T-cell (primary cell): ENCODE results near the gene FBRSL1. TPM values are rescaled to one million over a fixed set of nuclear protein-coding genes. Genes with fewer than 3 reads are reported as not detected.
A peak's percentile ranks its signal among the peaks of the same experiment; 100 is the strongest.

Experiments used
- ATAC-seq, 4 experiments: fragments of 200-7000 bp in 3 of 4; fragments of 150-1000 bp in 1 of 4; cut with Tn5 transposase; replicated peaks in 1 of 4; 1 replicate in 3 of 4; 2 replicates in 1 of 4; pipeline ENCODE4 v1.10.0; 2021; ENCODE audit warnings: moderate library complexity in 3 of 4, mild to moderate bottlenecking in 2 of 4, moderate number of reproducible peaks in 1 of 4
- CTCF ChIA-PET, 2 donors: fragments of 300-600 bp; sonication (Branson Sonifier 250); formaldehyde crosslinking; loops; one replicate each; lab custom pipeline; 2022; ENCODE audit warnings: antibody characterized with exemption in 2 of 2; lab: Charles Lee
- POLR2A ChIA-PET, 2 donors: fragments of 300-600 bp; sonication (Branson Sonifier 250); formaldehyde crosslinking; loops; one replicate each; lab custom pipeline; 2022; ENCODE audit warnings: antibody characterized with exemption in 2 of 2; lab: Charles Lee
- DNase-seq, 35 experiments: peaks; one replicate each; pipeline versions ENCODE4 v3.0.0 to v3.0.0-alpha.2; 2013 to 2023
- H3K27ac ChIP-seq: one replicate; pipeline ENCODE4 v1.5.1; 2013; ENCODE audit warnings: low read length
- H3K27me3 ChIP-seq, 2 experiments: replicated peaks in 1 of 2; 1 replicate in 1 of 2; 2 replicates in 1 of 2; pipeline versions ENCODE4 v1.6.1 to v1.7.0; 2013; ENCODE audit warnings: low read length in 1 of 2, mixed read lengths in 1 of 2; ENCODE audit not compliant: control insufficient read depth in 2 of 2, insufficient read depth in 2 of 2; ENCODE audit errors: extremely low read depth in 1 of 2
- H3K36me3 ChIP-seq, 2 donors: 1 replicate in 1 of 2; 2 replicates in 1 of 2; pipeline versions ENCODE4 v1.6.1 to v1.7.0; 2013; ENCODE audit warnings: low read length in 1 of 2; ENCODE audit not compliant: control insufficient read depth in 2 of 2, insufficient read depth in 1 of 2; ENCODE audit errors: extremely low read depth in 1 of 2
- H3K4me1 ChIP-seq, 2 experiments: 1 replicate in 1 of 2; 2 replicates in 1 of 2; pipeline versions ENCODE4 v1.6.1 to v1.7.0; 2013; ENCODE audit warnings: low read length in 2 of 2, mixed read lengths in 1 of 2; ENCODE audit not compliant: insufficient read depth in 2 of 2, control insufficient read depth in 1 of 2; ENCODE audit errors: extremely low read depth in 1 of 2
- H3K4me3 ChIP-seq, 2 donors: 1 replicate in 1 of 2; 2 replicates in 1 of 2; pipeline versions ENCODE4 v1.5.1 to v1.7.0; 2013; ENCODE audit warnings: mild to moderate bottlenecking in 2 of 2, low read length in 1 of 2, moderate library complexity in 1 of 2; ENCODE audit not compliant: control insufficient read depth in 1 of 2; ENCODE audit errors: extremely low read depth in 1 of 2
- H3K9me3 ChIP-seq: 2 replicates; pipeline ENCODE4 v1.7.0; 2013
- H3K27ac Mint-ChIP-seq, 2 donors: one replicate each; pipeline ENCODE4 v1.8.0; 2020 to 2021; ENCODE audit warnings: mild to moderate bottlenecking in 2 of 2, mixed read lengths in 2 of 2
- H3K27me3 Mint-ChIP-seq, 2 donors: one replicate each; pipeline ENCODE4 v1.8.0; 2021 to 2022; ENCODE audit warnings: mixed read lengths in 2 of 2
- H3K36me3 Mint-ChIP-seq: one replicate; pipeline ENCODE4 v1.8.0; 2021; ENCODE audit warnings: mixed read lengths
- H3K4me1 Mint-ChIP-seq, 3 donors: one replicate each; pipeline ENCODE4 v1.8.0; 2020 to 2022; ENCODE audit warnings: mixed read lengths in 3 of 3, mild to moderate bottlenecking in 1 of 3
- H3K4me3 Mint-ChIP-seq, 3 donors: one replicate each; pipeline ENCODE4 v1.8.0; 2020 to 2022; ENCODE audit warnings: mild to moderate bottlenecking in 3 of 3, mixed read lengths in 3 of 3, moderate library complexity in 3 of 3
- H3K9me3 Mint-ChIP-seq, 3 donors: one replicate each; pipeline ENCODE4 v1.8.0; 2020 to 2022; ENCODE audit warnings: mixed read lengths in 3 of 3
- WGBS: methylation state at CpG from one replicate; pipeline ENCODE4 v1.1.5; 2013; ENCODE audit warnings: missing lambda C conversion rate; ENCODE audit not compliant: insufficient coverage; 5-methylcytosine and 5-hydroxymethylcytosine counted together
- total RNA-seq, 35 experiments: library from RNA in 6 of 35; stranded (reverse) in 6 of 35; fragments of 120-200 nt in 1 of 35; gene quantifications; one replicate each; pipeline versions ENCODE4 v1.2.1 to v1.2.4 and lab custom pipeline; 2013 to 2026

FBRSL1 gene
- total RNA-seq, 5 donors from 2014 or later (not counting 1 experiment from before 2014, with no cell fraction given), result 82.1 to 114 (median 99.3) TPM

DNA sequence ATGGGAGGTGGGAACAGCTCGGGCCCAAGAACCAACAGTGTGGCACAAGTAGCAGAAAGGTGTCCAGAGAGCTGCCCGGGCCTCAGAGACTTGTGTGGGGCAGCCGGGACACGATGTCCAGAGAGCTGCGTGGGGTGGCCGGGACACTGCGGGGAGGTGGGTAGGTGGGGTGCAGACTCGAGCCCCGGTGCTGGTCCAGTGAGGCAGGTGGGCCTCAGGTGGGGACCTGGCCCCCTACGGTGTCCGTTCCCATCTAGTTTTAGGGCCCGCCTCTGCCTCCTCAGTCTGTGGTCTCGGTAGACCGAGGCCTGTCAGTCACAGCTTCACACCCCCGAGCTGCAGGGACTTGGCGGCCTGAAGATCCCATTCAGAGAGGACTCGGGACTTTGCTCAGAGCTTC is 6.3 kb upstream of the FBRSL1 start:
- H3K27me3 Mint-ChIP-seq, result peaks cover 0 to 2% of the 10 kb centered on the region in 2 donors
- DNase-seq, result no peak
- WGBS, result 89% methylated on average over 16 of the region's 17 CpGs

GRCh38 chr12:132484183-132484890 is 5.6 kb upstream of the FBRSL1 start:
- Histone ChIP-seq H3K4me3 (no peak overlapping the region), H3K36me3 (no peaks in the 10 kb centered on the region), H3K27ac (no peak overlapping the region), H3K27me3 (peaks cover 0 to 16% of the 10 kb centered on the region in 2 experiments), H3K4me1 (peaks cover 4 to 38% of the 10 kb centered on the region in 2 experiments), H3K9me3 (no peaks in the 10 kb centered on the region)
- 93% methylated on average over 17 of the region's 28 CpGs for WGBS
- peaks cover 0 to 2% of the 10 kb centered on the region in 2 donors for H3K27me3 Mint-ChIP-seq
- no peaks in the 10 kb centered on the region for H3K36me3 Mint-ChIP-seq
- H3K9me3 Mint-ChIP-seq, result no peaks in the 10 kb centered on the region
- peaks cover 36 to 51% (median 44%) of the 10 kb centered on the region in 3 donors for H3K4me1 Mint-ChIP-seq
- no peak for ATAC-seq
- H3K4me3 Mint-ChIP-seq, result no peak overlapping the region
- DNase-seq, result no peak
- H3K27ac Mint-ChIP-seq, result no peak overlapping the region
- ChIA-PET POLR2A (no interaction called here), CTCF (no interaction called here)

More for the DNA sequence above, 6.3 kb upstream of the FBRSL1 start:
- no peaks in the 10 kb centered on the region for H3K9me3 Mint-ChIP-seq
- H3K4me1 Mint-ChIP-seq, result peaks cover 33 to 47% (median 40%) of the 10 kb centered on the region in 3 donors
- ChIA-PET POLR2A (no interaction called here), CTCF (no interaction called here)
- Histone ChIP-seq H3K9me3 (no peaks in the 10 kb centered on the region), H3K4me3 (no peak overlapping the region), H3K27ac (no peak overlapping the region), H3K4me1 (peaks cover 4 to 36% of the 10 kb centered on the region in 2 experiments), H3K27me3 (peaks cover 0 to 23% of the 10 kb centered on the region in 2 experiments), H3K36me3 (no peaks in the 10 kb centered on the region)
- no peak overlapping the region for H3K27ac Mint-ChIP-seq
- no peak overlapping the region for H3K4me3 Mint-ChIP-seq
- ATAC-seq, result no peak
- no peaks in the 10 kb centered on the region for H3K36me3 Mint-ChIP-seq

DNA sequence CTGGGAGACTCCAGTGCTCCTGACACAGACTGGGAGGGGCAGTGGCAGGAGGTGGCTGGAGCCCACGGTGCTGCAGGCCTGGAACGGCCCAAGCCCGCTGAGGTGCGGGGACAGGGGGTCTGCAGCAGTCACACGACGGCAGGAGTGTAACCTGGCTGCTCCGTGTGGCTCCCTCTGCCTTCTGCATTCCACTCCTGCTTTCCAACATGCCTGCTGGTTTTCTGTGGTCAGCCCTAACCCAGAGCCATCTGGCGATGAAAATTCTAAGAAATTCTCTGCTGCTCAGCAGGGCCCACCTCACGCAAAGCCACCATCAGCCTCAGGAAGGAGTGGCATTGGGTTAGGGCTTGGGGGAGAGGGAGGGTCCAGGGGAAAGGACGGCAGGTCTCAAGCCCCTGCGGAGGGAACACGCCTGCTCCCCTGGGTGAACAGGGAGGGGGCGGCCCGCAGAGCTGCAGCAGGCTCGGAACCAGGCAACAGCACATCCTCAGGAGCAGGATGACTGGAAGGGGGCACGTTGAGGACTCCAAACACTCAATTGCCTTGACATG is 5.0 kb upstream of the FBRSL1 start:
- H3K27ac ChIP-seq, result no peak overlapping the region
- Mint-ChIP-seq H3K27me3 (peaks cover 0 to 2% of the 10 kb centered on the region in 2 donors), H3K4me1 (peaks cover 32 to 48% (median 40%) of the 10 kb centered on the region in 3 donors), H3K36me3 (no peaks in the 10 kb centered on the region), H3K9me3 (no peaks in the 10 kb centered on the region), H3K4me3 (no peak overlapping the region), H3K27ac (peak overlapping the region in 1 of 2 donors; percentile 7)
- peaks cover 0 to 11% of the 10 kb centered on the region in 2 experiments for H3K27me3 ChIP-seq
- ChIA-PET CTCF (no interaction called here), POLR2A (no interaction called here)
- peaks cover 4 to 38% of the 10 kb centered on the region in 2 experiments for H3K4me1 ChIP-seq
- H3K9me3 ChIP-seq, result no peaks in the 10 kb centered on the region
- H3K36me3 ChIP-seq, result no peaks in the 10 kb centered on the region
- DNase-seq (no peak), ATAC-seq (no peak)
- 88% methylated on average over 15 of the region's 16 CpGs for WGBS
- no peak overlapping the region for H3K4me3 ChIP-seq

GRCh38 chr12:132485619-132486018 is 4.3 kb upstream of the FBRSL1 start:
- no peak overlapping the region for H3K4me3 Mint-ChIP-seq
- H3K36me3 Mint-ChIP-seq, result no peaks in the 10 kb centered on the region
- 85% methylated on average over 6 of the region's 8 CpGs for WGBS
- peak overlapping the region; percentile 7 to 84 for H3K27ac Mint-ChIP-seq
- ChIA-PET CTCF (interaction anchor here in 1 of 2 donors (0.5 kb wide), 1 partner anchor 40 kb away, joined by 3 read pairs; no protein-coding TSS in a partner anchor), POLR2A (interaction anchor here in 1 of 2 donors (0.6 kb wide), 1 partner anchor 8 kb away, joined by 3 read pairs; no protein-coding TSS in a partner anchor)
- Histone ChIP-seq H3K27ac (no peak overlapping the region), H3K4me1 (peaks cover 4 to 35% of the 10 kb centered on the region in 2 experiments), H3K4me3 (no peak overlapping the region), H3K27me3 (peaks cover 0 to 6% of the 10 kb centered on the region in 2 experiments), H3K36me3 (no peaks in the 10 kb centered on the region), H3K9me3 (no peaks in the 10 kb centered on the region)
- DNase-seq, result no peak
- H3K27me3 Mint-ChIP-seq, result peaks cover 0 to 2% of the 10 kb centered on the region in 2 donors
- H3K4me1 Mint-ChIP-seq, result peaks cover 32 to 48% (median 40%) of the 10 kb centered on the region in 3 donors
- no peak for ATAC-seq
- H3K9me3 Mint-ChIP-seq, result no peaks in the 10 kb centered on the region

- no peaks in the 10 kb centered on the region for H3K9me3 Mint-ChIP-seq
- DNase-seq, result no peak
- peaks cover 0 to 2% of the 10 kb centered on the region in 2 donors for H3K27me3 Mint-ChIP-seq
- H3K4me3 Mint-ChIP-seq, result peak overlapping the region in 2 of 3 donors; percentile 4 to 37
- Histone ChIP-seq H3K4me1 (peaks cover 7 to 37% of the 10 kb centered on the region in 2 experiments), H3K36me3 (no peaks in the 10 kb centered on the region), H3K9me3 (no peaks in the 10 kb centered on the region), H3K4me3 (no peak overlapping the region), H3K27me3 (peaks cover 0 to 3% of the 10 kb centered on the region in 2 experiments), H3K27ac (no peak overlapping the region)
- no peak for ATAC-seq
- CTCF ChIA-PET, result interaction anchor here in 1 of 2 donors (0.5 to 0.7 kb wide), 2 partner anchors 41 to 72 kb away, joined by 3 to 4 read pairs; no protein-coding TSS in a partner anchor
- peaks cover 33 to 49% (median 41%) of the 10 kb centered on the region in 3 donors for H3K4me1 Mint-ChIP-seq
- peak overlapping the region; percentile 84 to 95 for H3K27ac Mint-ChIP-seq
- POLR2A ChIA-PET, result interaction anchor here in 1 of 2 donors (0.6 kb wide), 1 partner anchor 9 kb away, joined by 3 read pairs; no protein-coding TSS in a partner anchor
- WGBS, result 76% methylated on average over 8 of the region's 8 CpGs
- H3K36me3 Mint-ChIP-seq, result no peaks in the 10 kb centered on the region
These were observed 3.8 kb upstream of the FBRSL1 start for GRCh38 chr12:132486168-132486567.

GRCh38 chr12:132486576-132486975 is 3.4 kb upstream of the FBRSL1 start:
- no peak for DNase-seq
- POLR2A ChIA-PET, result no interaction called here
- CTCF ChIA-PET, result interaction anchor here in 1 of 2 donors (0.7 kb wide), 1 partner anchor 73 kb away, joined by 4 read pairs; no protein-coding TSS in a partner anchor

More at GRCh38 chr12:132486576-132486975, 3.4 kb upstream of the FBRSL1 start:
- Histone ChIP-seq H3K27ac (no peak overlapping the region), H3K36me3 (no peaks in the 10 kb centered on the region), H3K4me1 (peaks cover 10 to 41% of the 10 kb centered on the region in 2 experiments), H3K9me3 (no peaks in the 10 kb centered on the region), H3K4me3 (no peak overlapping the region), H3K27me3 (peaks cover 0 to 2% of the 10 kb centered on the region in 2 experiments)
- peak overlapping the region; percentile 87 to 95 for H3K27ac Mint-ChIP-seq
- H3K4me3 Mint-ChIP-seq, result peak overlapping the region in 1 of 3 donors; percentile 37
- H3K4me1 Mint-ChIP-seq, result peaks cover 34 to 49% (median 42%) of the 10 kb centered on the region in 3 donors
- no peaks in the 10 kb centered on the region for H3K36me3 Mint-ChIP-seq
- no peaks in the 10 kb centered on the region for H3K9me3 Mint-ChIP-seq
- H3K27me3 Mint-ChIP-seq, result no peaks in the 10 kb centered on the region
- ATAC-seq, result no peak
- no CpG with 5 or more reads among the region's 17 CpGs for WGBS
